Epithelial cell of proximal tubule (primary cell): Measurements from ENCODE around the gene MARK2. TPM values are rescaled to one million over a fixed set of nuclear protein-coding genes. Genes with fewer than 3 reads are reported as not detected.

Experiments
- DNase-seq: peaks from one replicate; pipeline ENCODE4 v3.0.0-alpha.2; 2011; ENCODE audit warnings: low read depth
- H3K4me3 ChIP-seq: 2 replicates; pipeline ENCODE4 v1.5.1; 2011; ENCODE audit warnings: low read depth, mild to moderate bottlenecking, low read length
- CTCF ChIP-seq: conservative IDR thresholded peaks from 2 replicates; pipeline ENCODE4 v1.5.1; 2012; ENCODE audit warnings: low read depth, mild to moderate bottlenecking, low read length
- total RNA-seq: library from RNA; depleted of rRNA; stranded (reverse); fragments of >200 nt; gene quantifications from 2 replicates; pipeline ENCODE4 v1.2.3, GENCODE V29; 2015

MARK2 gene
- total RNA-seq, 1 donor from 2014 or later: 36.2 TPM

GRCh38 chr11:63916837-63917691 lies 78.2 kb downstream of the MARK2 start, which contains the start of gene RCOR2:
RCOR2 (minus strand) TSS chr11:63917164; CDS start chr11:63916456, 708 bp downstream.
- DNase-seq: no peak
- peak within 1 kb of the TSS; percentile 56 for H3K4me3 ChIP-seq
- TF ChIP-seq CTCF: no peak

- TF ChIP-seq CTCF: no peak
- no peak for DNase-seq
- peak overlapping the region; percentile 33 for H3K4me3 ChIP-seq
Observed at GRCh38 chr11:63917692-63918506, 79.0 kb downstream of the MARK2 start.

GRCh38 chr11:63918507-63919191 lies 79.7 kb downstream of the MARK2 start:
- TF ChIP-seq CTCF: no peak
- DNase-seq: no peak
- no peak overlapping the region for H3K4me3 ChIP-seq

GRCh38 chr11:63919267-63920125 lies 80.6 kb downstream of the MARK2 start:
- no peak for DNase-seq
- no peak overlapping the region for H3K4me3 ChIP-seq
- TF ChIP-seq CTCF: no peak

GRCh38 chr11:63920126-63920938 lies 81.4 kb downstream of the MARK2 start:
- no peak overlapping the region for H3K4me3 ChIP-seq
- DNase-seq: no peak
- TF ChIP-seq CTCF: no peak
